ENCODE results near the gene ST6GALNAC3.

ST6GALNAC3 gene

DNA sequence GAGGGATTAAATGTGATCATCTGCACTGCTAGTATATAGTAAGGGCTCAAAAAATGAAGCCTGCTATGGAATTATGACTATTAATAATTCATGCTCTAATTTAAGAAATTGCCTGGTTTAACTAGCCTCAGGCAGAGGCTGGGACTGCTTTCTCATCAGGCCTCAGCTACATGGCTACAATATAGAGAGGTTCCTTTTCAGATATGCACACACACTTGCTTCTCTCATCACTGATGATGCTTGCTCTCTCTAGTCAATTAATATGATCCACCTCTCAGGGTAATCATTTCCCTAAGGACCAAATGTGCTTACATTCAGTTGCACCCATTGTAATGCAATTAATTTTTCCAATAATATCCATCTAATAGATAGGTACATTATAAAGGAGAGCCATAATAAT, 467.8 kb downstream of the ST6GALNAC3 start:
- H3K4me2 ChIP-seq (ENCODE audit: low read depth, low read length): no peak overlapping the region
- no peaks in the 10 kb centered on the region for H4K20me1 ChIP-seq (ENCODE audit: insufficient read depth, low read length)
- H3K9me3 ChIP-seq (replicated peaks; ENCODE audit: insufficient read depth, low read length): no peaks in the 10 kb centered on the region
- no peaks in the 10 kb centered on the region for H3K9me2 ChIP-seq (replicated peaks; ENCODE audit: insufficient read depth, low read length)
- no peak overlapping the region for H2AFZ ChIP-seq (ENCODE audit: low read length)
- no peaks in the 10 kb centered on the region for H3F3A ChIP-seq (ENCODE audit: insufficient read depth, low read length)
- H3K79me2 ChIP-seq (ENCODE audit: low read length): no peaks in the 10 kb centered on the region
- TF ChIP-seq EZH2 (optimal IDR thresholded peaks at IDR 0.05; ENCODE audit: low read depth, low read length): no peak
- TF ChIP-seq EZH2phosphoT487 (IDR thresholded peaks at IDR 0.05; ENCODE audit: low read length): no peak
- TF ChIP-seq, protein P1, sequence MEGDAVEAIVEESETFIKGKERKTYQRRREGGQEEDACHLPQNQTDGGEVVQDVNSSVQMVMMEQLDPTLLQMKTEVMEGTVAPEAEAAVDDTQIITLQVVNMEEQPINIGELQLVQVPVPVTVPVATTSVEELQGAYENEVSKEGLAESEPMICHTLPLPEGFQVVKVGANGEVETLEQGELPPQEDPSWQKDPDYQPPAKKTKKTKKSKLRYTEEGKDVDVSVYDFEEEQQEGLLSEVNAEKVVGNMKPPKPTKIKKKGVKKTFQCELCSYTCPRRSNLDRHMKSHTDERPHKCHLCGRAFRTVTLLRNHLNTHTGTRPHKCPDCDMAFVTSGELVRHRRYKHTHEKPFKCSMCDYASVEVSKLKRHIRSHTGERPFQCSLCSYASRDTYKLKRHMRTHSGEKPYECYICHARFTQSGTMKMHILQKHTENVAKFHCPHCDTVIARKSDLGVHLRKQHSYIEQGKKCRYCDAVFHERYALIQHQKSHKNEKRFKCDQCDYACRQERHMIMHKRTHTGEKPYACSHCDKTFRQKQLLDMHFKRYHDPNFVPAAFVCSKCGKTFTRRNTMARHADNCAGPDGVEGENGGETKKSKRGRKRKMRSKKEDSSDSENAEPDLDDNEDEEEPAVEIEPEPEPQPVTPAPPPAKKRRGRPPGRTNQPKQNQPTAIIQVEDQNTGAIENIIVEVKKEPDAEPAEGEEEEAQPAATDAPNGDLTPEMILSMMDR (IDR thresholded peaks at IDR 0.05; ENCODE audit: low read length): no peak
- no peak overlapping the region for H3K27ac ChIP-seq (ENCODE audit: low read length)
- H3K27me3 ChIP-seq (replicated peaks; ENCODE audit: insufficient read depth, low read length): no peaks in the 10 kb centered on the region
- no peak overlapping the region for H3K4me3 ChIP-seq (ENCODE audit: low read length)
- no peaks in the 10 kb centered on the region for H3K4me1 ChIP-seq (ENCODE audit: low read length)
- no peaks in the 10 kb centered on the region for H3K36me3 ChIP-seq (replicated peaks; ENCODE audit: insufficient read depth, low read length)
- DNase-seq: no peak
- no peak overlapping the region for H3K9ac ChIP-seq (ENCODE audit: low read length)

DNA sequence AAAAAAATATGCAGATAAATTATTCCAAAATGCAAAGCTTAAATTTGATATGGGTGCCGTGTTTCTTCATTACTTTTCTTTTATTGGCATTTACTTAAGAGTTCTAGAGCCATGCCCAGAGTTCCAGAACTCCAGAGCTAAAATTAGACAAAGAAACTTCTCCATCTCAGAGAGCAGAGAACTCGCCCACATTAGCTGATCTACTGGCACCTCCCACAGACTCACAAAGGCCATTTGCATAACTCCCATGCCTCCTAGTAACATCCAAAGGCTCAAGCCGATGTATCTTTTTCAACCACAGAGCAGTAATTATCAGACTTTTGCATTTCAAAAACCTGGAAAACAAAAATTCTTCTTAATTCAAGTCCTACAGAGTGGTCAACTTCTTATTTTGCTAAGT, 468.9 kb downstream of the ST6GALNAC3 start:
- DNase-seq: no peak
- H2AFZ ChIP-seq (ENCODE audit: low read length): no peak overlapping the region
- H3K4me2 ChIP-seq (ENCODE audit: low read depth, low read length): no peak overlapping the region
- no peaks in the 10 kb centered on the region for H3F3A ChIP-seq (ENCODE audit: insufficient read depth, low read length)
- no peaks in the 10 kb centered on the region for H3K79me2 ChIP-seq (ENCODE audit: low read length)
- H3K9me2 ChIP-seq (replicated peaks; ENCODE audit: insufficient read depth, low read length): no peaks in the 10 kb centered on the region
- H4K20me1 ChIP-seq (ENCODE audit: insufficient read depth, low read length): no peaks in the 10 kb centered on the region
- no peaks in the 10 kb centered on the region for H3K27me3 ChIP-seq (replicated peaks; ENCODE audit: insufficient read depth, low read length)
- H3K27ac ChIP-seq (ENCODE audit: low read length): no peak overlapping the region
- TF ChIP-seq, protein P1 (IDR thresholded peaks at IDR 0.05; ENCODE audit: low read length): no peak
- no peak for TF ChIP-seq EZH2 (optimal IDR thresholded peaks at IDR 0.05; ENCODE audit: low read depth, low read length)
- TF ChIP-seq EZH2phosphoT487 (IDR thresholded peaks at IDR 0.05; ENCODE audit: low read length): no peak
- no peak overlapping the region for H3K4me3 ChIP-seq (ENCODE audit: low read length)
- no peaks in the 10 kb centered on the region for H3K36me3 ChIP-seq (replicated peaks; ENCODE audit: insufficient read depth, low read length)
- H3K9me3 ChIP-seq (replicated peaks; ENCODE audit: insufficient read depth, low read length): no peaks in the 10 kb centered on the region
- no peaks in the 10 kb centered on the region for H3K4me1 ChIP-seq (ENCODE audit: low read length)
- no peak overlapping the region for H3K9ac ChIP-seq (ENCODE audit: low read length)

DNA sequence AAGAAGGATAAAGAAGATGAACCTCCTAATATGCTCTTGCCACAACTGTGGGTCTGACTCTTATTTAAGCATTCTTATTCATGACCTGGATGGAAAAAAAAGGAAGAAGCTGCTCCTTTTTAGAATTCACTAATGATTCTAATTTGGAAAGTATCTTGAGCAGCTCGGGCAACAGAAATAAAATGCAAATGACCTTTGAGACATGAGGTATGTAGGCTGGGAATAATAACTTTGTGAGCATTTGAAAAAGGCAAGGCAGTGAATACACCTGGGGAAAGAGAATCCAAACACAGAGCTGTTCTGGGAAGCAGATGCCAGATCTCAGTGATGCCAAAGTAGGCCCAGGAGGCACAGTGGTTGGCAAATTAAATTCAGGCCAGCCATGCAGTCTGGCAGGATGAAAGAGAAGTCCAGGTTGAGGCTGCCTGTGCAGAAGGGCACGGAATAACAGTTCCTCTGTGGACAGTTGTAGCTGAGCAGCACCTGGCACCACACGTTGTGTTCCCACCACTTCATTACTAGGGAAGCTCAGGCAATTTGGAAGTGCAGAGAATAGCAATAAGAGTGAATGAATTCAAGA, 471.9 kb downstream of the ST6GALNAC3 start:
- H3F3A ChIP-seq (ENCODE audit: insufficient read depth, low read length): no peaks in the 10 kb centered on the region
- no peak overlapping the region for H3K27ac ChIP-seq (ENCODE audit: low read length)
- no peaks in the 10 kb centered on the region for H3K36me3 ChIP-seq (replicated peaks; ENCODE audit: insufficient read depth, low read length)
- no peak overlapping the region for H2AFZ ChIP-seq (ENCODE audit: low read length)
- no peaks in the 10 kb centered on the region for H4K20me1 ChIP-seq (ENCODE audit: insufficient read depth, low read length)
- no peaks in the 10 kb centered on the region for H3K9me3 ChIP-seq (replicated peaks; ENCODE audit: insufficient read depth, low read length)
- H3K4me3 ChIP-seq (ENCODE audit: low read length): no peak overlapping the region
- no peaks in the 10 kb centered on the region for H3K79me2 ChIP-seq (ENCODE audit: low read length)
- DNase-seq: no peak
- no peaks in the 10 kb centered on the region for H3K27me3 ChIP-seq (replicated peaks; ENCODE audit: insufficient read depth, low read length)
- TF ChIP-seq, protein P1 (IDR thresholded peaks at IDR 0.05; ENCODE audit: low read length): no peak
- TF ChIP-seq EZH2 (optimal IDR thresholded peaks at IDR 0.05; ENCODE audit: low read depth, low read length) (no peak), EZH2phosphoT487 (IDR thresholded peaks at IDR 0.05; ENCODE audit: low read length) (no peak)
- H3K9ac ChIP-seq (ENCODE audit: low read length): no peak overlapping the region
- no peaks in the 10 kb centered on the region for H3K4me1 ChIP-seq (ENCODE audit: low read length)
- no peak overlapping the region for H3K4me2 ChIP-seq (ENCODE audit: low read depth, low read length)
- no peaks in the 10 kb centered on the region for H3K9me2 ChIP-seq (replicated peaks; ENCODE audit: insufficient read depth, low read length)

Data from MM.1S (cell line).